ENCODE data around the gene CCNJL.

CCNJL gene

DNA sequence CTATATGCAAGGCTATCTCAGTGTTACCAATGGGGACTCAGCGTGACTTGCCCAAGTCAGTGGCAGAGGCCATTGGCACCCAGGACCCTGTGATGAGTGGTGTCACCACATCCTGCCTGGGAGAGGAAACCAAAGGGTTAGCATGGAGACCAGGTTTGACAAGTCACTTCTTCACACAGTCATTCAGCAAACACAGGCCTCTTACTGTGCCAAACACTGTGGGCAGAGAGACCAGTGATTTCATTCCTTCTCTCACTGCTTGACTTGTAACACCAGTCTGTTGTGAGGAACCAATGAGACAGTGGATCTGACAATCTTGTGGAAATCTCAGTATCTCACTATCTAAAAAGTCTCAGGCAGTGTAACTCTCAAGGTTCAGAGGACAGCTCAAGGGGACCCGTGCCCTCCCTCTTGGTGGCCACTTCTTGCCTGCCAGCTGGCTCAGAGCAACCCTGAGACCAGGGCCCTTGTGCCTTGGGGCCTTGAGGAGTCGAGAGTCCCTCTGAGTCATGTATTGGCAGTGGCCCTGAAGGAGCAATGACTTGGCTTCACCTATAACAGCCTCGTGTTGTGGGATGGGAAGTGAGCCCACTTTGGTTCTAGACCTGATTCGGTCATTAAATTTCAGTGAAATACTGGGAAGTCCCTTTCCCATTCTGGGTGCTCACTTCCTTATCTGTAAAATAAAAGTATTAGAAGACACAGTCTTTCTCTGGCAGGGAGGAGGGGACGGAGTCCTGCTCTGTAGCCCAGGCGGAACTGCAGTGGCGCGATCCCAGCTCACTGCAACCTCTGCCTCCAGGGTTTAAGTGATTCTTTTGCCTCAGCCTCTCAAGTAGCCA, 81.5 kb downstream of the CCNJL start:
- H3K4me3 ChIP-seq (ENCODE audit: low read depth, low read length): no peak overlapping the region
- TF ChIP-seq, protein P1, sequence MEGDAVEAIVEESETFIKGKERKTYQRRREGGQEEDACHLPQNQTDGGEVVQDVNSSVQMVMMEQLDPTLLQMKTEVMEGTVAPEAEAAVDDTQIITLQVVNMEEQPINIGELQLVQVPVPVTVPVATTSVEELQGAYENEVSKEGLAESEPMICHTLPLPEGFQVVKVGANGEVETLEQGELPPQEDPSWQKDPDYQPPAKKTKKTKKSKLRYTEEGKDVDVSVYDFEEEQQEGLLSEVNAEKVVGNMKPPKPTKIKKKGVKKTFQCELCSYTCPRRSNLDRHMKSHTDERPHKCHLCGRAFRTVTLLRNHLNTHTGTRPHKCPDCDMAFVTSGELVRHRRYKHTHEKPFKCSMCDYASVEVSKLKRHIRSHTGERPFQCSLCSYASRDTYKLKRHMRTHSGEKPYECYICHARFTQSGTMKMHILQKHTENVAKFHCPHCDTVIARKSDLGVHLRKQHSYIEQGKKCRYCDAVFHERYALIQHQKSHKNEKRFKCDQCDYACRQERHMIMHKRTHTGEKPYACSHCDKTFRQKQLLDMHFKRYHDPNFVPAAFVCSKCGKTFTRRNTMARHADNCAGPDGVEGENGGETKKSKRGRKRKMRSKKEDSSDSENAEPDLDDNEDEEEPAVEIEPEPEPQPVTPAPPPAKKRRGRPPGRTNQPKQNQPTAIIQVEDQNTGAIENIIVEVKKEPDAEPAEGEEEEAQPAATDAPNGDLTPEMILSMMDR (IDR thresholded peaks at IDR 0.05; ENCODE audit: low read depth, low read length): no peak
- no peaks in the 10 kb centered on the region for H3K27me3 ChIP-seq
- no peaks in the 10 kb centered on the region for H3K36me3 ChIP-seq
- H3K4me1 ChIP-seq: no peaks in the 10 kb centered on the region
- no peaks in the 10 kb centered on the region for H3K9me3 ChIP-seq
- no peak for DNase-seq

DNA sequence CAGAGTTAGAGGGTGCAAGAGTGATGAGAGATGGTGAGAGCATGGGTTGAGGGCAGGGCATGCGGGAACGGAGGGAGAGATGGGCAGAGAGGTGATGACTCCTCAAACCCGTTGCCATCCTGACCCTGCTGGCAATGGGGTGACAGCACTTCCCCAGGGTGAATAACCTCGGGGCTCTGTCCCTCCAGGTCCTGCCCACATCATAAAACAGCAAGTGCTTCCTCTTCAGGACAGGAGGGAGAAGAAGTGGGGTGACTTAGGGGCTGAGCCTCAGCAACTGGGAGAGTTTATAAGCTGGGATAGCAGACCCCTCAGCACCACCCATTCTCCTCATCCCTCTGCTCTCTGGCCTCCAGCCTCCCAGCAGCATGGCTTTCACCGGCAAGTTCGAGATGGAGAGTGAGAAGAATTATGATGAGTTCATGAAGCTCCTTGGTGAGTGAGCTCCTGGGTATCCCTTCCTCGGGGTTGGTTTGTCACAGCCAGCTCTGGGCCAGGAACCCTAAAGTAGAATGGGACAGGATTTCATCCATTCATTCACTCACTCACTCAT, 83.1 kb downstream of the CCNJL start, which contains the start of gene FABP6:
Gene FABP6 (plus strand): TSS at position 317 of the 553 bp plus-strand sequence. CDS start 52 bp downstream, at position 369.
- no peaks in the 10 kb centered on the region for H3K9me3 ChIP-seq

DNA sequence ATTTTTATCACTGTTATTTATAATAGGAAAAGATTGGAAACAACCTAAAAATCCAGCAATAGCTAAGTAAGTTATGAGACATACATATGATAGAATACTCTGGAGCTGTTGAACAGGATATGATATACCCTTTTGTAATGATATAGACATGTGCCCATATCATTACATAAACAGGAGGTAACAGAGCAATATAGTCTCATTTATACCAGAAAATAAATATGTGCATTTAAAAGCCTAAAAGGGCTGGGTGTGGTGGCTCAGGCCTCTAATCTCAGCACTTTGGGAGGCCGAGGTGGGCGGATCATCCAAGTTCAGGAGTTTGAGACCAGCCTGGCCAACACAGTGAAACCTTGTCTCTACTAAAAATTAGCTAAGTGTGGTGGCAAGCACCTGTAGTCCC, 85.4 kb downstream of the CCNJL start:
- no peak for DNase-seq
- TF ChIP-seq, protein P1 (IDR thresholded peaks at IDR 0.05; ENCODE audit: low read depth, low read length): no peak
- Histone ChIP-seq H3K9me3 (no peaks in the 10 kb centered on the region), H3K36me3 (no peaks in the 10 kb centered on the region), H3K27me3 (no peaks in the 10 kb centered on the region), H3K4me1 (no peaks in the 10 kb centered on the region), H3K4me3 (ENCODE audit: low read depth, low read length) (no peak overlapping the region)

More for the DNA sequence above, 83.1 kb downstream of the CCNJL start, which contains the start of gene FABP6:
- no peaks in the 10 kb centered on the region for H3K36me3 ChIP-seq
- TF ChIP-seq, protein P1 (IDR thresholded peaks at IDR 0.05; ENCODE audit: low read depth, low read length): no peak
- no peak for DNase-seq
- H3K4me3 ChIP-seq (ENCODE audit: low read depth, low read length): no peak within 1 kb of the TSS
- no peaks in the 10 kb centered on the region for H3K4me1 ChIP-seq
- no peaks in the 10 kb centered on the region for H3K27me3 ChIP-seq

DNA sequence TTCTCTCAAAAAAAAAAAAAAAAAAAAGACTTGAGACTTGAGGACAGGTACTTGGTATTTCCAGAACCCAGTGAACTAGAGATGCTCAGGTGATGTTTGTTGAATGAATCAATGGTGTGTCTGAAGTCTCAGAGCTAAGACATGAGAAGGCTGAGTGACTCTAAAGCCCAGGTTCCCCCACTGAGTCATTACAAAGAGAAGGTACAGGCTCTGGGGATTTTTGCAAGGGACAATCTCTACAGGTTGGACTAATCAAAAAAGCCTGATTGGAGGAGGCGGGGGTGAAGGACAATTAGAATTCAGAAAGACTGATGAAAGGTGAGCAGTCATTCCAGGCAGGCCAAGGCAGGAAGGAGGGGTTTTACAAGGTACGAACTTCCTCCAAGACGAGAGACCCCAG, 91.3 kb downstream of the CCNJL start:
- no peaks in the 10 kb centered on the region for H3K27me3 ChIP-seq
- no peak for DNase-seq
- TF ChIP-seq, protein P1 (IDR thresholded peaks at IDR 0.05; ENCODE audit: low read depth, low read length): no peak
- no peak overlapping the region for H3K4me3 ChIP-seq (ENCODE audit: low read depth, low read length)
- no peaks in the 10 kb centered on the region for H3K4me1 ChIP-seq
- no peaks in the 10 kb centered on the region for H3K9me3 ChIP-seq
- no peaks in the 10 kb centered on the region for H3K36me3 ChIP-seq

DNA sequence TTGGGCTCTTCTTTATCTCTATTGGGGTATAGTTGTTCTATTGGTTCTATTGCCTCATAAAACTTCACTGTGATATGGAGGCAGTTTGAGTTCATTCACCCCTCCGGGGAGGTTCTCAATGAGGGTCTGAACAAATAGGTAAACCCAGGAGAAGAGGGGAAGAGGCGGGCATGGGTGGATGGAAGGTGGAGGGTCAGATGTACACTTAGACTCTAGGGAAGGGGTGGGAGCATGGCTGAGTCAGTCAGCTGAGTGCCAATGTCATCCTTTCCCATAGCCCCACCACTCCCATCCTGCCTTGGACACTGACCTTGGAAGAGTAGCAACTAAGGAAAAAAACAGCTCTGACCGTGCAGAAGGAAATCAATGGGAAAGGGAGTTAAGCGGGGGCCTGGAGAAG, 93.0 kb downstream of the CCNJL start:
- Histone ChIP-seq H3K4me1 (no peaks in the 10 kb centered on the region), H3K9me3 (no peaks in the 10 kb centered on the region), H3K36me3 (no peaks in the 10 kb centered on the region), H3K4me3 (ENCODE audit: low read depth, low read length) (no peak overlapping the region), H3K27me3 (no peaks in the 10 kb centered on the region)
- TF ChIP-seq, protein P1 (IDR thresholded peaks at IDR 0.05; ENCODE audit: low read depth, low read length): no peak
- no peak for DNase-seq

DNA sequence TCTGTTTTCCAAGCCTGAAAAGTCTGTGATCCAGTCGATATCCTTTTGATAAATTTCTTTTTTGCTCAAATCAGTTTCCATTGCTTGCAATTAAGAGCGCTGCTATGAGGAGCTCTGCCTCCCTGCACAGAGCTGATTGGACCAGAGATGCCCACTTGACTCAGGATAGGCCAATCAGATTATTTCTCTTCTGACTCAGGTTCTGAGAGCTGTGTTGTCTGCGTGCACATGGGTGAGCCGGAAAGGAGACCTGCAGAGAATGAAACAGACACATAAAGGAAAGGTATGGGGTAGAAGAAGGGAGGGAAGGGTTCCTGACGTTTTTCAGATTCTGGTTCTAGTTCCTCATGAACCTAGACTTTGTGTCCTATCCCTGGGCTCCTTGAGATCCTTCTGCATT, 98.8 kb downstream of the CCNJL start:
- TF ChIP-seq, protein P1 (IDR thresholded peaks at IDR 0.05; ENCODE audit: low read depth, low read length): no peak
- no peaks in the 10 kb centered on the region for H3K4me1 ChIP-seq
- H3K36me3 ChIP-seq: no peaks in the 10 kb centered on the region
- DNase-seq: peak; percentile 63
- no peaks in the 10 kb centered on the region for H3K27me3 ChIP-seq
- H3K4me3 ChIP-seq (ENCODE audit: low read depth, low read length): peak overlapping the region; percentile 30
- no peaks in the 10 kb centered on the region for H3K9me3 ChIP-seq
